HepG2 (cell line): Measurements from ENCODE around the gene RPA1.

Source experiments
- NR2F6 ChIP-seq, 2 experiments: IDR thresholded peaks; 2 replicates each; pipeline ENCODE4 v1.6.1; 2016; ENCODE audit warnings: antibody characterized with exemption in 1 of 2, mild to moderate bottlenecking in 1 of 2
- TF ChIP-seq, protein P1 (sequence below): sonication (generic); formaldehyde crosslinking; IDR thresholded peaks from 2 replicates; pipeline ENCODE4 v1.4.0; 2020; ENCODE audit warnings: low read depth, mild to moderate bottlenecking, missing genetic modification reagents

- TF ChIP-seq, protein P1, sequence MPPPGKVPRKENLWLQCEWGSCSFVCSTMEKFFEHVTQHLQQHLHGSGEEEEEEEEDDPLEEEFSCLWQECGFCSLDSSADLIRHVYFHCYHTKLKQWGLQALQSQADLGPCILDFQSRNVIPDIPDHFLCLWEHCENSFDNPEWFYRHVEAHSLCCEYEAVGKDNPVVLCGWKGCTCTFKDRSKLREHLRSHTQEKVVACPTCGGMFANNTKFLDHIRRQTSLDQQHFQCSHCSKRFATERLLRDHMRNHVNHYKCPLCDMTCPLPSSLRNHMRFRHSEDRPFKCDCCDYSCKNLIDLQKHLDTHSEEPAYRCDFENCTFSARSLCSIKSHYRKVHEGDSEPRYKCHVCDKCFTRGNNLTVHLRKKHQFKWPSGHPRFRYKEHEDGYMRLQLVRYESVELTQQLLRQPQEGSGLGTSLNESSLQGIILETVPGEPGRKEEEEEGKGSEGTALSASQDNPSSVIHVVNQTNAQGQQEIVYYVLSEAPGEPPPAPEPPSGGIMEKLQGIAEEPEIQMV: no peak
- no peak for TF ChIP-seq NR2F6 (IDR thresholded peaks at IDR 0.05)
- TF ChIP-seq NR2F6 (CRISPR knock-in tag; IDR thresholded peaks at IDR 0.05): no peak
Observed at GRCh38 chr17:1942066-1942365, 112.2 kb downstream of the RPA1 start.
